LNCaP clone FGC (cell line): Measurements from ENCODE around the gene SLC6A7.

Source experiments
- DNase-seq: peaks from one replicate; pipeline ENCODE4 v3.0.0-alpha.2; 2011; ENCODE audit warnings: low read depth
- H3K4me3 ChIP-seq: 2 replicates; pipeline ENCODE4 v1.5.1; 2011; ENCODE audit warnings: mild to moderate bottlenecking, low read depth, low read length, control low read depth
- TF ChIP-seq, protein P1 (sequence below): IDR thresholded peaks from 2 replicates; pipeline ENCODE4 v1.5.1; 2012; ENCODE audit warnings: mild to moderate bottlenecking; ENCODE audit not compliant: control insufficient read depth, insufficient read depth; ENCODE audit errors: extremely low read depth

The SLC6A7 gene

DNA sequence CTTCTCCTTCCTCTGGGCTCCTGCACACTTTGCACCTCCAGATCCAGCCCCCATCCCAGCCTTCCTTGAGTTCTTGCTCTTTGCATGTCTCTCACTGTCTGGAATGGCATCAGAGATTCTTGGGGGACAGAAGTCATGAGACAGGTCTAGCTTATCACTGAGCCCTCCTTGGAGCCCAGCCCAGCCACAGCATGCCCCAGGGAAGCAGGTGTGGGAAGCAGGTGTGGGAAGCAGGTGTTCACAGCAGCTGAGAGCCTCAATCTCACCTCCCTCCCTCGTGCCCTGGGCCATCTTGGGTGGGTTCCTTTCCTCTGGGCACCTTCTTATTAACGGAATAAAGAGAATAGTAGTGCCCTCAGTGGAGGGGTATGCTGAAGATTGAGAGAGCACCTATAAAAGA, 27.2 kb downstream of the SLC6A7 start:
- no peak overlapping the region for H3K4me3 ChIP-seq
- DNase-seq, result no peak
- TF ChIP-seq, protein P1, sequence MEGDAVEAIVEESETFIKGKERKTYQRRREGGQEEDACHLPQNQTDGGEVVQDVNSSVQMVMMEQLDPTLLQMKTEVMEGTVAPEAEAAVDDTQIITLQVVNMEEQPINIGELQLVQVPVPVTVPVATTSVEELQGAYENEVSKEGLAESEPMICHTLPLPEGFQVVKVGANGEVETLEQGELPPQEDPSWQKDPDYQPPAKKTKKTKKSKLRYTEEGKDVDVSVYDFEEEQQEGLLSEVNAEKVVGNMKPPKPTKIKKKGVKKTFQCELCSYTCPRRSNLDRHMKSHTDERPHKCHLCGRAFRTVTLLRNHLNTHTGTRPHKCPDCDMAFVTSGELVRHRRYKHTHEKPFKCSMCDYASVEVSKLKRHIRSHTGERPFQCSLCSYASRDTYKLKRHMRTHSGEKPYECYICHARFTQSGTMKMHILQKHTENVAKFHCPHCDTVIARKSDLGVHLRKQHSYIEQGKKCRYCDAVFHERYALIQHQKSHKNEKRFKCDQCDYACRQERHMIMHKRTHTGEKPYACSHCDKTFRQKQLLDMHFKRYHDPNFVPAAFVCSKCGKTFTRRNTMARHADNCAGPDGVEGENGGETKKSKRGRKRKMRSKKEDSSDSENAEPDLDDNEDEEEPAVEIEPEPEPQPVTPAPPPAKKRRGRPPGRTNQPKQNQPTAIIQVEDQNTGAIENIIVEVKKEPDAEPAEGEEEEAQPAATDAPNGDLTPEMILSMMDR, result no peak

DNA sequence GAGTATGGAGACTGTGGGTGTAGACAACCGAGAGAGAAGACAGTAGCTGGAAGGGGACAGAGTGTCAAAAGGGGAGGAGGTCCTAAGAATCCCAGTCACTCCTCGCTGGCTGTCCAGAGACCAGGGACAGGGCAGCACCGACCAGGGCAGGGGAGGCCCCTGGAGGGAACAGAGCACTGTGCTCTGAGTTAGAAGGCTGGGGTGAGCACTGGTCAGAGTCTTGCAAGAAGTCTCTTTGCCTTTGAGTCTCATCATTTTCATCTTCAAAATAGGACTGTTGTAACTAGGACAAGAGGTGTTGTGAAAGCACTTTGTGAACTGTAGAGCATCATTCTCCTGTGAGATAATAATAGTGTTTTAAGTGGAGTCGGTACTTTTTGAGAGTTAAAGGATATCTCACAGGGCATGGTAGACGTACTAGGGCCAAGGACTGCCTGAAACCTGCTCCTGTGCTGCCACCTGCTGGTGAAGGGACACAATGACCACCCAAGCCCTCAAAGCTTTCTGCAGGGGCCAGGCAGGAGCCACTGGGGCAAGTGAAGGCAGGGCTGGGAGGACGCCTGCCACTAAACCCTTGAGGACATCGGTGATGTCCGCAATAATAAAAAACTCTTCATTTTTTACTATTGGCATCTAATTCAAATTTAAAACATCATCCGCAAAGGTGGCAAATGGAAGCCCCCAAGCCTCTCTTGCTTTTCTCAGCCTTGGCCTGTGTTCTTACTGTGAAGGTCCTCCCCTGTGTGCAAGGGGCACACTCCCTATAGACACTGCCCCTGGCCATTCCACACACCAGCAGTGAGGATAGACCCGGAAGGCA, 28.2 kb downstream of the SLC6A7 start:
- no peak overlapping the region for H3K4me3 ChIP-seq
- peak; percentile 43 for DNase-seq
- TF ChIP-seq, protein P1, result peak; percentile 93

DNA sequence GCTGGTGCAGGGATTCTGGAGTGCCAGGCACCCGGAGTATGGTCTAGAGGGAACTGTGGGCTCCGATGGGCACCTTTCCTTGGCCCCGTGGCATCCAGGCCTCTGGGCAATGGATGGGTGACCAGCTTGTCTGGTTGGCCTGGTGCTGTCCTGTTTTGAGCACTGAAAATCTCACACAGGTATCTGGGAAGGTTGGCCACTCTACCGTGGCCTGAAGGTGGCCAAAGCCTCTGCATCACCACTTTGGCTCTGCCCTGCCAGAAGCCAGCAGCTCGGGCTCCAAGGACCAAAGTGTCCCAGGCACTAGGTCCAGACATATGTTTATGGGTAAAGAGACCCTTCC, 28.8 kb downstream of the SLC6A7 start:
- TF ChIP-seq, protein P1, result no peak
- H3K4me3 ChIP-seq, result no peak overlapping the region
- DNase-seq, result no peak

DNA sequence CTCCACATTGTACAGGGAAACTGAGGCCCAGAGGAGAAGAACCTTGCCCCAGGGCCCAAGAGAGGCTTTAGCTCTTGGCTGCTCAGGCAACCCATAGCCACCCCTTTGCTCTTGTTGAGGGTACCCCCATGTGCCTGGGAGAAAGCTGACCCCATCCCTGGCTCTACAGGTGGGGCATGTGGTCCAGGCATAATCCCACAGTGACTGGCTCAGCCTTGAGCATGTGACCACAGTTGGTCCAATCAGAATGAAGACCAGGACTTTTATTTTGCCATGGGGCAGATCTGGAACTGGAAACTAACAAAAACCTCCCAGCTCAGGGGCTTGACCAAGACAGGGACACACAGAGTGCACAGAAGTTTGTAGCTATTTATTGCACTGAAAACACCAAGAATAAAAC, 29.3 kb downstream of the SLC6A7 start:
- no peak overlapping the region for H3K4me3 ChIP-seq
- TF ChIP-seq, protein P1, result no peak
- DNase-seq, result no peak

DNA sequence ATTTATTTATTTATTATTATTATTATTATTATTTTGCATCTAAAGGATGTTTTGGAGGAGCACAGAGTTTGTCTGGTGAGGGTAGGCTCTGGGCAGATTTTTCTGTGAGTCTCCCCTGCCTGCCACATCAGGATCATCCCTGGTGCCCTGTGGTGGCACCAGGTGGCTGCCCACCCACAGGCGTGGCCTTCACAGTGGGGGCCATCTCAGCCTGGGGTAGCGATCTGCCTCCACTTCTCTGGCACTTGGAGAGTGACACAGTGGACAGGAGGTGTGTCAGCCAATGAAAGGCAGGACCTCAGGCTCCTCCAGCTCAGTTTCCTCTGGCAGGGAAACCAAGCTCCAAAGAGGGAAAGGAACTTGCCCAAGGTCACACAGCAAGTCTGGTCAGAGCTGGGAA, 30.0 kb downstream of the SLC6A7 start:
- no peak for DNase-seq
- TF ChIP-seq, protein P1, result no peak

DNA sequence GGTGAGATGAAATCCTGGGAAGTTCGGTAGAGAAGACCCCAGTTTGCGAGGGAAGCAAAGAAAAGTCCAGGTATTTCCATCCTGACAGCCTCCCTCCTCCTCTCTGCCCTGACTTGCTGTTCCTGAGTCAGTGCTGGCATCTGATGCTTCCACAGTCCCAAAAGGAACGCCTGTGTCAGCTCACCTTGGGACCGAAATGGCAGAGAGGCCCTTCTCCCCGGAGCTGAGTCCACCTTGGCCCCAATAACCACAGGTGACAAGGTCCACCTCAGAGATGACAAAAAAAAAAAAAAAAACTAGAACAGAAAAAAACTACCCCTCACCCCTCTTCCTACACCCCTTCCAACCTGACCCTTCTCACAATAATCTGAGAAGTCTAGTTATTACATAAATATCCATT, 31.6 kb downstream of the SLC6A7 start:
- no peak overlapping the region for H3K4me3 ChIP-seq
- TF ChIP-seq, protein P1, result no peak
- DNase-seq, result no peak

More for the DNA sequence above, 30.0 kb downstream of the SLC6A7 start:
- H3K4me3 ChIP-seq, result no peak overlapping the region

DNA sequence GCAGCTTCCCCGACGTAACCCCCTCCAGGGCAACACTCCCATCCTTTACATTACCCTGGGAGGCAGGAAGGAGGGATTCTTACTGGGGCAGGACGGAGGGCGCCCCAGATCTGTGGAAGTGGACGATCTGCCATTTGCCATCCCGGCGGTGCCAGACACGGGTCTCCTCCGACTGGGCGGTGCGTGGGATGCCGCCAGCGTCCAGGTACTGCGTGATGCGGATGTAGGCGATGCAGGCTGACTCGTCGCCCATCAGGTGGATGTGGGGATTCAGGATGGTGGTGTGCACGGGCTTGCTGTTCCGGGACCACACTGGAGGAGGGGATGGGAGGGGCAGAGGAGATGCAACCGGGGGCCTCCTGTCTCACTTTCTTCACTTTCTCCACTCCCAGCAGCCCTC, 33.0 kb downstream of the SLC6A7 start:
- no peak overlapping the region for H3K4me3 ChIP-seq
- TF ChIP-seq, protein P1, result no peak
- no peak for DNase-seq
